ENCODE results near the gene ATP6V1G3.

Gene ATP6V1G3

DNA sequence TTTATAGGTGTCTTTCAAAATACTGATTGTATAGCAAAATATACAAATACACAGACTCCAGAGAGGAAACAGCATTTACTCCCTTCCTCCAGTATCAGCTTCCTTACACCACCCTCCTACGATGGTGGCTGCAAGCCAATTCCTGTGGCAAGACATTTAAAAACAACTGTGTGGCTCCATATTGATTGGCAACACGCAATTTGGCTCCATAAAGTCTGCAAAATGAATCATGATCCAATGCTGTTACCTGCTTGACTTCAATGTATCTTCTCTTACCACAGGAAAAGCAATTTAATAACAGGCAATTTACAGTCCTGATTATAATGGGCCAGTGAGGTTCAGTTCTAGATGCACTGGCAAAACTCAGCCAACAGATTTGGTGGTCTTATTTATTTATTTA is 19.7 kb upstream of the ATP6V1G3 start:
- no peak overlapping the region for H3K9ac ChIP-seq (ENCODE audit: low read depth, low read length)
- no peak overlapping the region for H3K4me2 ChIP-seq (ENCODE audit: low read length)
- H3K27me3 ChIP-seq (ENCODE audit: control insufficient read depth, insufficient read depth, low read length) = no peaks in the 10 kb centered on the region
- H3K4me3 ChIP-seq (ENCODE audit: low read length) = no peak overlapping the region
- no peaks in the 10 kb centered on the region for H3K36me3 ChIP-seq (ENCODE audit: insufficient read depth, low read length)
- no peaks in the 10 kb centered on the region for H3K9me3 ChIP-seq (replicated peaks; ENCODE audit: low read length)
- H3K4me1 ChIP-seq (ENCODE audit: control insufficient read depth, insufficient read depth, low read length) = peaks cover 12% of the 10 kb centered on the region

DNA sequence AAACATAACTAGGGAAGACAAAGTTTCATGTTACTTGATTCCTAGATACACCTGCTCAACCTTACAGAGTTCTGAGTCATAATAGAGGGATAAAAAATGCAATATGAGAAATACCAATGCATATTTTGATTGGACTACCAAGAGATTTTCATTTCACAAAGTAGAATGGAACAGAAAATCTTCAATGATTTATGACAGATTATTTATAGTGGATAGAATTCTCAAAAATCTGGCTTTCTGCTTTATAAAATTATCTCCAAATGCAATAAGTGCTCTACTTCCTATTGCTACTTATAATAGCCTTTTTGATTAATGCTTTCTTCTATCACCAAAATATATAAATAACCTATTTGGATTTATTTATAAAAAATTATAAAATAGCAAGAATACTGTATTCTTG is 18.9 kb upstream of the ATP6V1G3 start:
- Histone ChIP-seq H3K36me3 (ENCODE audit: insufficient read depth, low read length) (no peaks in the 10 kb centered on the region), H3K4me1 (ENCODE audit: control insufficient read depth, insufficient read depth, low read length) (peaks cover 12% of the 10 kb centered on the region), H3K4me3 (ENCODE audit: low read length) (no peak overlapping the region), H3K9ac (ENCODE audit: low read depth, low read length) (no peak overlapping the region), H3K9me3 (replicated peaks; ENCODE audit: low read length) (no peaks in the 10 kb centered on the region), H3K27me3 (ENCODE audit: control insufficient read depth, insufficient read depth, low read length) (no peaks in the 10 kb centered on the region), H3K4me2 (ENCODE audit: low read length) (no peak overlapping the region)

DNA sequence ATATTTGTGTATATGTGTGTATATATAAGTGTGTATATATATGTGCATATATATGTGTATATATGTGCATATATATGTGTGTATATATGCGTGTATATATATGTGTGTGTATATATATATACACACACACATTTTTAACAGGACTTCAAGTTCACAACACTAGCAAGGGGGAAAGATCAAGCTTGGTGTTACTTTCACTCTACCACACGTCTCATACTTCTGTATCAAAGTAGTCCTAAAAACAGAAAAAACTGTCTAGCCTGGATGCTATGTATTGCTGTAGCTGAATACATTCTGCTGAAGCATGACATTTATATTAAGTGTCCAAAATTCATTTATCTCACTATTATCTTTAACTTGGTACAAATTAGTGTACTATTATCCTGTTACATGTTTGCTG is 17.9 kb upstream of the ATP6V1G3 start:
- Histone ChIP-seq H3K4me1 (ENCODE audit: control insufficient read depth, insufficient read depth, low read length) (peaks cover 12% of the 10 kb centered on the region), H3K9me3 (replicated peaks; ENCODE audit: low read length) (no peaks in the 10 kb centered on the region), H3K4me2 (ENCODE audit: low read length) (no peak overlapping the region), H3K9ac (ENCODE audit: low read depth, low read length) (no peak overlapping the region), H3K4me3 (ENCODE audit: low read length) (no peak overlapping the region), H3K36me3 (ENCODE audit: insufficient read depth, low read length) (no peaks in the 10 kb centered on the region), H3K27me3 (ENCODE audit: control insufficient read depth, insufficient read depth, low read length) (no peaks in the 10 kb centered on the region)

DNA sequence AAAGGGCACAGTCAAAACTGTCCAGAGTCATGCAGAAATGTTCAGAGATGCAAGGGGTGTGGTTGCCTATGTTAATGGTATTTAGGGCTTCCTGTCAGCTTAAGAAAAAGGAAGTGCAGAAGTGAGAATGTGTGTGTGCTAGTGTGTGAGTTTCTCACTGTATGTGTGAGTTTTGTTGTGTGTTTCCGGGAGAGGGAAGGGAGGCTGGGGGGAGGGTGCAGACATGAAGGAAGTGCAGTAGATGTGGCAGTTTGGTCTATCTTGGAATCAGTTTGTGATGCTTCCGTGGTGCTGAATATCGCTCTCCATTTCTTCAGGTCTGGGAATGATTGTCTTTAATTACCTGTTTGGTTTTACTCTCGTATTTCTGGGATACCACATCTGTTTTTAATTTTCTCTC is 16.5 kb upstream of the ATP6V1G3 start:
- Histone ChIP-seq H3K36me3 (ENCODE audit: insufficient read depth, low read length) (no peaks in the 10 kb centered on the region), H3K27me3 (ENCODE audit: control insufficient read depth, insufficient read depth, low read length) (no peaks in the 10 kb centered on the region), H3K4me3 (ENCODE audit: low read length) (no peak overlapping the region), H3K4me1 (ENCODE audit: control insufficient read depth, insufficient read depth, low read length) (peaks cover 12% of the 10 kb centered on the region), H3K9ac (ENCODE audit: low read depth, low read length) (no peak overlapping the region), H3K9me3 (replicated peaks; ENCODE audit: low read length) (no peaks in the 10 kb centered on the region), H3K4me2 (ENCODE audit: low read length) (no peak overlapping the region)

DNA sequence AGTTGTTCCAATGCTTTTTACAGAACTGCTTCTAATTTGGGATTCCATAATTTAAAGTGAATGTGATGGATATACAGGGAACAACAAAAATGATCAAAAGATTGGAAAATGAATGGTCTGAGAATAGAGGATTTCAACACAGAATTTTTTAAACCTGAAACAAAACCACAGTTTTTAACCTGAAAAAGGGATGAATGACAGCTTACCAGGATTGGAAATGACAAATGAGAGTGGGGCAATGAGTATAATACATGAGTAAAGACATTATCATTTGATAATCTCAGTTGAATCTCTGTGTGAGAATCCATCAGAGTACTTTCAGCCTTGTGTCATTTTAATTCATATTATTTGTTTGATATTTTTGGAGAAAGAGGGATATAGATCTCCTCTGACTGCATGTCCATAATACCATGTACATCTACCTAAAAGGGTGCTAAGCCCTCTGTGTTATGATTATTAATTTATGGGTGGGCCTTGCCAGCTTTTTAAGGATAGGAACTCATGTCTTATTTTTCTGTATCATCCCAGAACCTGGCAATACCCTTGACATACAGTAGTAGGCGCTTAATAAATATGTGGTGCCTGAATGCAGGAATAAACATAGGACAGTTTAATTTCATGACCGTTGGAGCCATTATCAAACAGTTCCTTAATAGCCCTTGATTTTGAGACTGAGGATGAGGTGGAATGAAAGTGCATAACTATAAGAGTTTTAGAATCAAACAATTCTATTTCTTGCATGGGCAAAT is 12.4 kb upstream of the ATP6V1G3 start:
- Histone ChIP-seq H3K4me2 (ENCODE audit: low read length) (no peak overlapping the region), H3K36me3 (ENCODE audit: insufficient read depth, low read length) (no peaks in the 10 kb centered on the region), H3K9me3 (replicated peaks; ENCODE audit: low read length) (no peaks in the 10 kb centered on the region), H3K4me3 (ENCODE audit: low read length) (no peak overlapping the region), H3K4me1 (ENCODE audit: control insufficient read depth, insufficient read depth, low read length) (no peaks in the 10 kb centered on the region), H3K27me3 (ENCODE audit: control insufficient read depth, insufficient read depth, low read length) (no peaks in the 10 kb centered on the region), H3K9ac (ENCODE audit: low read depth, low read length) (no peak overlapping the region)

DNA sequence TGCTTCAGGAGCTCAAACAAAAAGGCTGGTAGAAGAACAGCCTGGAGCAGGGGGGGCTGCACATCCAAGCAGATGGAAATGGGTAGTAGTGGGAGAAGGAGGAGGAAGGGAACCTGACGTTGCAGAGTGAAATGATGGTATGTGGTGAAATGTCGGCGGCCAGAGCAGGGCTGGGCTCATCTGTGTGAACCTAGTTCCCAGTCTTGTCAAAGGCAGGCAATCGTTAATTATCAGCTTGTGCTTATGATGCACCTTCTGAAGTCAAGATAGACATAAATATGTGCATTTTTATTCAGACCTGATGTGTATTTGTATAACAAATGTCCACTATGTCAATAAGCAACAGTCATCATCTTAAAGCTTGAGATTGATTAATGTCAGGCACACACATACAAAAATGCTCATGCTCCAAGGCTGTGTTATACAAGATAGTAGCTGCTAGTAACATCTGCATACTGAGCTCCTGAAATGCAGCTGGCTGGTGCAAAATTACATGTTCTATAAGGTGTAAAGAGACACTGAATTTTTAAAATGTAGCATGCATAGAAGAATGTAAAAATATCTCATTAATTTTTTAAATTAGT is 10.6 kb upstream of the ATP6V1G3 start:
- H3K27me3 ChIP-seq (ENCODE audit: control insufficient read depth, insufficient read depth, low read length) = no peaks in the 10 kb centered on the region

DNA sequence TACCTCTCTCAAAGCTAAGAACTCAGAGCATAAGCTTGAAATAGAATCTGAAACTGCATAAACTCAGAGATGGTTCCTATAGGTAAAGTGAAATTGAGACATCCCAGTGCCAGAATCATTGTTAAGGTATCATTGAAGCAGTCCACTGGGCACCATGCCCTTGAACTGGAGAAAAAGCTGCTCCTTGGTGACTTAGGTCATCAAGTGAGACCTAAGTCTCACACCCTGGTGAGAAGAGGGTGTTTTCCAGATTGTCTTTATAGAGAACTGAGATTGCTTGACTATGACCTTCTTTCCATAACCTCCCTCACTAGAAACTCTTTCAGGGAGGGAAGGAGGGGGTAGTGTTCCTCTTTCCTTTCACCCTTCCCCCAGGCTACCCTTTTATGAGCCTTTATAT is 9.4 kb upstream of the ATP6V1G3 start:
- H3K27me3 ChIP-seq (ENCODE audit: control insufficient read depth, insufficient read depth, low read length) = no peaks in the 10 kb centered on the region
- H3K4me2 ChIP-seq (ENCODE audit: low read length) = no peak overlapping the region
- H3K9ac ChIP-seq (ENCODE audit: low read depth, low read length) = no peak overlapping the region
- H3K36me3 ChIP-seq (ENCODE audit: insufficient read depth, low read length) = no peaks in the 10 kb centered on the region
- H3K4me3 ChIP-seq (ENCODE audit: low read length) = no peak overlapping the region
- H3K4me1 ChIP-seq (ENCODE audit: control insufficient read depth, insufficient read depth, low read length) = no peaks in the 10 kb centered on the region
- H3K9me3 ChIP-seq (replicated peaks; ENCODE audit: low read length) = no peaks in the 10 kb centered on the region

More for the DNA sequence above, 10.6 kb upstream of the ATP6V1G3 start:
- Histone ChIP-seq H3K9ac (ENCODE audit: low read depth, low read length) (no peak overlapping the region), H3K36me3 (ENCODE audit: insufficient read depth, low read length) (no peaks in the 10 kb centered on the region), H3K9me3 (replicated peaks; ENCODE audit: low read length) (no peaks in the 10 kb centered on the region), H3K4me3 (ENCODE audit: low read length) (no peak overlapping the region), H3K4me1 (ENCODE audit: control insufficient read depth, insufficient read depth, low read length) (no peaks in the 10 kb centered on the region), H3K4me2 (ENCODE audit: low read length) (no peak overlapping the region)

DNA sequence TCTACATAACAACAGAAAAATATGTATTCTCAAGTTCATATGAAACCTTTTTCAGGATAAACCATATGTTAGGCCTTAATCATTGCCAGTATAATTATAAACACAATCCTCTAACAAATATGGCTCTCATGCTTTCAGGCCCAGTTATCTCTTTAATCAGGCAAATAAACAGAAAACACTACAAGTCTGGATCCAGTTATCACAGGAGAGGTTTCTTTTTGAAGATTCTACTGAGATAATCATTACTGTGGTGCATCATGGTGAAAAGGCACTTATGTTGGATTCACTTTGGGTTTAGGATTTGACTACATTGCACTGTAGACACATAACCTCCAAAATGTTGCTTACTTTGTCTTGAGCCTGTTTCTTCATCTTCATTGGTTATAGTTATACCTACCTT is 8.4 kb upstream of the ATP6V1G3 start:
- Histone ChIP-seq H3K4me3 (ENCODE audit: low read length) (no peak overlapping the region), H3K4me2 (ENCODE audit: low read length) (no peak overlapping the region), H3K27me3 (ENCODE audit: control insufficient read depth, insufficient read depth, low read length) (no peaks in the 10 kb centered on the region), H3K36me3 (ENCODE audit: insufficient read depth, low read length) (no peaks in the 10 kb centered on the region), H3K9me3 (replicated peaks; ENCODE audit: low read length) (no peaks in the 10 kb centered on the region), H3K9ac (ENCODE audit: low read depth, low read length) (no peak overlapping the region), H3K4me1 (ENCODE audit: control insufficient read depth, insufficient read depth, low read length) (no peaks in the 10 kb centered on the region)

DNA sequence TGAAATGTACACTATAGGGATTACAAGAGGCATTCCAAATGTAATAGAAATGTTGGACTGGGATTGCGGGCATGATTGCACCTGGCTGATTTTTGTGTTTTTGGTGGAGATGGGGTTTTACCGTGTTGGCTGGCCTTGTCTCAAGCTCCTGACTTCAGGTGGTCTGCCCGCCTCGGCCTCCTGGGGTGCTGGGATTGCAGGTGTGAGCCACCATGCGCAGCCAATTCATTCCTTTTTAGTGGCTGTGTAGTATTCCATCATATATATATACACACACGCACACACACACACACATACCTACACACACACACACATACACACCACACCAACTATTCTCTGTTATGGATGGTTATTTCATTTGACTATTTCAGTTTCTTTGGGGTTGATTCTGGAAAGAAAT is 4.7 kb upstream of the ATP6V1G3 start:
- H3K4me3 ChIP-seq (ENCODE audit: low read length) = no peak overlapping the region
- no peak overlapping the region for H3K4me2 ChIP-seq (ENCODE audit: low read length)
- H3K9ac ChIP-seq (ENCODE audit: low read depth, low read length) = no peak overlapping the region
- H3K9me3 ChIP-seq (replicated peaks; ENCODE audit: low read length) = no peaks in the 10 kb centered on the region
- no peaks in the 10 kb centered on the region for H3K4me1 ChIP-seq (ENCODE audit: control insufficient read depth, insufficient read depth, low read length)
- no peaks in the 10 kb centered on the region for H3K27me3 ChIP-seq (ENCODE audit: control insufficient read depth, insufficient read depth, low read length)
- H3K36me3 ChIP-seq (ENCODE audit: insufficient read depth, low read length) = no peaks in the 10 kb centered on the region

DNA sequence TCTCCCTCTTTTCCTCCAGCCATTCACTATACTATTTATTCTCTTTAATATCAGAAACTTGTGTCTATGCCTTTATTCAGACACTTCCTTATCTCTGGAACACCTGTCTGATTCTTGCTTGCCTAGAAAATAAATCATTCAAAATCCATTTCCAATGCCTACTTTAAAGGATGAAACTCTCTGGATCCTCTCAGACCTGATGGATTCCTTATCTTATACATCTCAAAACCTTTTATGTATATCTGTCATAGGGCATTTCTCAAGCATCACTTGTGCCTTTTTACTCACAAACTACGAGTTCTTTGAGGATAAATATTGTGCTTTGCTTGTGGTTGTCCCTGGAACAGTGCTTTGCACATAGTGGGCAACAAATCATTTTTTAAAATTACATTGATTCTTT is 3.8 kb upstream of the ATP6V1G3 start:
- no peaks in the 10 kb centered on the region for H3K9me3 ChIP-seq (replicated peaks; ENCODE audit: low read length)
- no peaks in the 10 kb centered on the region for H3K4me1 ChIP-seq (ENCODE audit: control insufficient read depth, insufficient read depth, low read length)
- H3K27me3 ChIP-seq (ENCODE audit: control insufficient read depth, insufficient read depth, low read length) = no peaks in the 10 kb centered on the region
- H3K36me3 ChIP-seq (ENCODE audit: insufficient read depth, low read length) = no peaks in the 10 kb centered on the region
- H3K4me2 ChIP-seq (ENCODE audit: low read length) = no peak overlapping the region
- H3K4me3 ChIP-seq (ENCODE audit: low read length) = no peak overlapping the region
- no peak overlapping the region for H3K9ac ChIP-seq (ENCODE audit: low read depth, low read length)

DNA sequence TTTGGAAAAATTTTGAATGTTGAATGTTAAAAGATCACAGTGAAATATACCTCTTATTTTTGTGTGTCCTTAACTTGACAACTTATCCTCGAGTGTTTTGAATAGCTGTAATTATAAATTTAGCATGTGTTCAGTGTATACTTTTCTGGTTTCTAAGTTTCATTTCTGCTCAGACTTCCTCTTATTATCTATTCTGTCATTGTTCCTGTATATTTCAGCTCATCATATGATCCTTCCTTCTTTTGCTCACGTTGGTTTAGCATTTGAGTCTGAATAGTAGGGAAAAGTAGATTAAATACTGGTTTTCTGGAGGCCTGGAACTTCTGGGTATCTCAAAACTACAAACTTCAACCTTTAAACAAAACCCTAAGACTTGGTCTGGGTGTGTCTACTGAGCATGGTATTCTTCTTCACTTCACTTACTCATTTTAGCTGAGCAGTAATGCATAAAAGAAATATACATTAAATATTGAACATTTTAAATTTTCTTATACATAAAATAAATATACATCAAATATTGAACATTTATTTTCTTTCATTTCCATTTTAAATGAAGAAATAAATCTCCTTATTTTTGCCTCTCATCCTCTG is 3.3 kb upstream of the ATP6V1G3 start:
- Histone ChIP-seq H3K36me3 (ENCODE audit: insufficient read depth, low read length) (no peaks in the 10 kb centered on the region), H3K4me1 (ENCODE audit: control insufficient read depth, insufficient read depth, low read length) (no peaks in the 10 kb centered on the region), H3K9ac (ENCODE audit: low read depth, low read length) (no peak overlapping the region), H3K4me3 (ENCODE audit: low read length) (no peak overlapping the region), H3K4me2 (ENCODE audit: low read length) (no peak overlapping the region), H3K27me3 (ENCODE audit: control insufficient read depth, insufficient read depth, low read length) (no peaks in the 10 kb centered on the region), H3K9me3 (replicated peaks; ENCODE audit: low read length) (no peaks in the 10 kb centered on the region)

DNA sequence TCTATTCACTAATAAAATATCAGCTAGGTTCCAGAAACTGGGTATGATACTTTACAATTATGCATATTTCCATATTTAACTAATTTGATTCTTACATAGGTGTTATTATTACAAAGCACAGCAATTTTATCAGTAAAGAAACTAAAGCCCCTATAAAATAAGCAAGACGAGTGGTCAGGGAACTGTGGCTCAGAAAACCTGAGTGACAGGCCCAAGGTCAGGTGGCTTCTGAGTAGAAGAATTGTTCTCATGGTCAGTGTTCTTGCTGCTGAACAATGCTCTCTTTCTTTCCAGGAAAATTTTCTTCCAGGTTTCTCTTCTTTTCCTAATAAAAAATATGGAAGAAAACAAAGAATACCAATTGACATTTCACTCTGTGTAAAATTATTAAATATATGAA is 2.2 kb upstream of the ATP6V1G3 start:
- Histone ChIP-seq H3K4me3 (ENCODE audit: low read length) (no peak overlapping the region), H3K4me1 (ENCODE audit: control insufficient read depth, insufficient read depth, low read length) (no peaks in the 10 kb centered on the region), H3K9ac (ENCODE audit: low read depth, low read length) (no peak overlapping the region), H3K4me2 (ENCODE audit: low read length) (no peak overlapping the region), H3K9me3 (replicated peaks; ENCODE audit: low read length) (no peaks in the 10 kb centered on the region), H3K27me3 (ENCODE audit: control insufficient read depth, insufficient read depth, low read length) (no peaks in the 10 kb centered on the region), H3K36me3 (ENCODE audit: insufficient read depth, low read length) (no peaks in the 10 kb centered on the region)

Data from skeletal muscle satellite cell (primary cell).